AG09309 (cell line): ENCODE measurements around the gene UBE2Z.

Source experiments
- DNase-seq: peaks from one replicate; pipeline ENCODE4 v3.0.0-alpha.2; 2010; ENCODE audit warnings: low read depth
- H3K4me3 ChIP-seq: 2 replicates; pipeline ENCODE4 v1.5.1; 2011; ENCODE audit warnings: mild to moderate bottlenecking, low read depth, low read length, moderate library complexity; ENCODE audit not compliant: control insufficient read depth
- CTCF ChIP-seq: IDR thresholded peaks from 2 replicates; pipeline ENCODE4 v1.5.1; 2011; ENCODE audit warnings: mild to moderate bottlenecking, low read depth, low read length, inconsistent platforms; ENCODE audit not compliant: insufficient read depth, control insufficient read depth; ENCODE audit errors: missing control alignments

UBE2Z gene

GRCh38 chr17:48883171-48883570 is 25.0 kb upstream of the UBE2Z start:
- no peak for TF ChIP-seq CTCF
- H3K4me3 ChIP-seq: no peak overlapping the region
- DNase-seq: no peak

GRCh38 chr17:48890086-48890485 is 18.1 kb upstream of the UBE2Z start:
- H3K4me3 ChIP-seq: no peak overlapping the region
- no peak for TF ChIP-seq CTCF
- no peak for DNase-seq

GRCh38 chr17:48892940-48893645 is 15.1 kb upstream of the UBE2Z start:
- TF ChIP-seq CTCF: no peak
- DNase-seq: no peak

GRCh38 chr17:48893646-48894508 is 14.3 kb upstream of the UBE2Z start:
- no peak for TF ChIP-seq CTCF
- peak overlapping the region; percentile 73 for H3K4me3 ChIP-seq
- DNase-seq: no peak

More at GRCh38 chr17:48892940-48893645, 15.1 kb upstream of the UBE2Z start:
- H3K4me3 ChIP-seq: peak overlapping the region; percentile 73

- DNase-seq: no peak
- H3K4me3 ChIP-seq: no peak overlapping the region
- TF ChIP-seq CTCF: no peak
These were observed 13.3 kb upstream of the UBE2Z start for GRCh38 chr17:48894886-48895285.

- no peak for TF ChIP-seq CTCF
- DNase-seq: no peak
- H3K4me3 ChIP-seq: no peak overlapping the region
These were observed 7.0 kb upstream of the UBE2Z start for GRCh38 chr17:48901241-48901640.
